Ascending aorta (tissue), 2 donors: ENCODE measurements around the gene NLRP3. TPM values are rescaled to one million over a fixed set of nuclear protein-coding genes. Genes with fewer than 3 reads are reported as not detected.
A peak's percentile ranks its signal among the peaks of the same experiment; 100 is the strongest.
"Not testable (repeated sequence)": the region's sequence is repeated elsewhere in the genome, so short reads cannot be mapped to it uniquely, and the experiment has no call there.

Source experiments
- DNase-seq, 2 donors: peaks; one replicate each; pipeline ENCODE4 v3.0.0-alpha.2; 2019; ENCODE audit warnings: low spot score in 2 of 2
- H3K27ac ChIP-seq, 2 donors: fragments of 200-600 bp; sonication (generic); one replicate each; pipeline ENCODE4 v1.5.1; 2016 to 2017; ENCODE audit warnings: mild to moderate bottlenecking in 1 of 2
- H3K27me3 ChIP-seq: fragments of 200-600 bp; sonication (generic); one replicate; pipeline ENCODE4 v1.5.1; 2017
- H3K36me3 ChIP-seq, 2 donors: fragments of 200-600 bp; sonication (generic); one replicate each; pipeline ENCODE4 v1.5.1; 2016
- H3K4me1 ChIP-seq, 2 donors: fragments of 200-600 bp; sonication (generic); one replicate each; pipeline ENCODE4 v1.5.1; 2016 to 2017; ENCODE audit warnings: mild to moderate bottlenecking in 1 of 2
- H3K4me3 ChIP-seq, 2 donors: fragments of 200-600 bp; sonication (generic); one replicate each; pipeline ENCODE4 v1.5.1; 2016 to 2017; ENCODE audit warnings: mild to moderate bottlenecking in 1 of 2
- H3K9me3 ChIP-seq, 2 donors: fragments of 200-600 bp; sonication (generic); one replicate each; pipeline ENCODE4 v1.5.1; 2016
- intact Hi-C: fragments of 100-400 bp; cut with DNase I; formaldehyde crosslinking; loops from one replicate; pipeline ENCODE4 v1.15.1; 2023
- total RNA-seq: library from RNA; depleted of rRNA; stranded (reverse); fragments of >200 nt; gene quantifications from one replicate; pipeline ENCODE4 v1.1.0, GENCODE V29; 2016
- TF ChIP-seq, protein P1 (sequence below), 3 experiments: fragments of 200-600 bp in 2 of 3; fragments of 450-650 bp in 1 of 3; sonication (generic) in 2 of 3; IDR thresholded peaks; one replicate each; pipeline ENCODE4 v1.5.1; 2016 to 2019; ENCODE audit warnings: antibody characterized with exemption in 3 of 3, mild to moderate bottlenecking in 1 of 3, moderate library complexity in 1 of 3

The NLRP3 gene
- total RNA-seq = 0.11 TPM

DNA sequence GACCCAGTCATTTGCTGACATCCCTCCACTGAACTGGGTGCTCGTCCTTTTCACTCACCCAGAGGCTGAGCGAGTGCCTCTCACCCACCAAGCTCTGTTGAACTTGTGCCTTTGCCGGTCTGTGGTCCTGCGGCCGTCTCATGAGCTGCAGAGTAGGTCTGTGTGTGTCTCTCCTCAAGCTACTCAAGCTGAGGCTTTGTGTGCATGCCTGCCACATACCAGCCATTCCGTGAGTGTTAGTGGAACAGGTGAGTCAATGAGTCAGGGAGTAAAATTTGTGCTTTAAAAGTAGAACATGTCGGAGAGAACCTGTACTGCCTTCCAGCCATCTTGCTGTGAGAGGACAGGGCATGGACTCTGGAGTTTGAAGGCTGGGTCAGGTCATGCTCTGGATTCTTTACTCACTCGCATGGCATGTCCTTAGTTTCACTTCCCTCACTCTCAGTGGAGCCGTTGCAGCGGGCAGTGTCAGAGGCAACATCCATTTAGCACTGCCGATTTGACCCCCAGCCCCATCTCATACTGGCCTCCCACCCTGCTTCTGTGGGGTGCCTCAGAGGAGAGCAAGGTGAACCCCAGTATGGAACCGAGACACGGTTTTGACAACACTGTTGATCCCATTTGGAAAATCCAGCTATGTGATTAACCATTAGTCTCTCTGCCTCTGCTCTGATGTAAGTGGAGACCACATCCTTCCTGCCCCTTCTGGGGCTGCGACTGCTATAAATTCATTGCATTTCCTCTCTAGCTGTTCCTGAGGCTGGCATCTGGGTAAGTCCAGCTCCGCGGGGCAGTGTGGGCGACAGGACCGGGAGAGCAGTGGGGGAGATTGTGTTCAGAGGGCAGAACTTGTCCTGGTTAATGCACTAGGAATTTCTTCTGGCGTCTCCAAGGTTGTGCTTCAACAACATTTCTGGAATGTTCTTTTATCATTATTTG is at the start of gene NLRP3:
Gene NLRP3, plus strand, starts transcription at position 751 of the 939 bp plus-strand sequence. CDS start 2,628 bp downstream, outside the sequence.
- Histone ChIP-seq H3K9me3 (no peaks in the 10 kb centered on the region), H3K27ac (no peak within 1 kb of the TSS), H3K27me3 (no peaks in the 10 kb centered on the region), H3K4me1 (no peaks in the 10 kb centered on the region), H3K4me3 (peak within 1 kb of the TSS; percentile 33 to 50), H3K36me3 (no peaks in the 10 kb centered on the region)
- intact Hi-C loops = no loop called here
- TF ChIP-seq, protein P1, sequence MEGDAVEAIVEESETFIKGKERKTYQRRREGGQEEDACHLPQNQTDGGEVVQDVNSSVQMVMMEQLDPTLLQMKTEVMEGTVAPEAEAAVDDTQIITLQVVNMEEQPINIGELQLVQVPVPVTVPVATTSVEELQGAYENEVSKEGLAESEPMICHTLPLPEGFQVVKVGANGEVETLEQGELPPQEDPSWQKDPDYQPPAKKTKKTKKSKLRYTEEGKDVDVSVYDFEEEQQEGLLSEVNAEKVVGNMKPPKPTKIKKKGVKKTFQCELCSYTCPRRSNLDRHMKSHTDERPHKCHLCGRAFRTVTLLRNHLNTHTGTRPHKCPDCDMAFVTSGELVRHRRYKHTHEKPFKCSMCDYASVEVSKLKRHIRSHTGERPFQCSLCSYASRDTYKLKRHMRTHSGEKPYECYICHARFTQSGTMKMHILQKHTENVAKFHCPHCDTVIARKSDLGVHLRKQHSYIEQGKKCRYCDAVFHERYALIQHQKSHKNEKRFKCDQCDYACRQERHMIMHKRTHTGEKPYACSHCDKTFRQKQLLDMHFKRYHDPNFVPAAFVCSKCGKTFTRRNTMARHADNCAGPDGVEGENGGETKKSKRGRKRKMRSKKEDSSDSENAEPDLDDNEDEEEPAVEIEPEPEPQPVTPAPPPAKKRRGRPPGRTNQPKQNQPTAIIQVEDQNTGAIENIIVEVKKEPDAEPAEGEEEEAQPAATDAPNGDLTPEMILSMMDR (IDR thresholded peaks at IDR 0.05) = no peak
- no peak for DNase-seq

DNA sequence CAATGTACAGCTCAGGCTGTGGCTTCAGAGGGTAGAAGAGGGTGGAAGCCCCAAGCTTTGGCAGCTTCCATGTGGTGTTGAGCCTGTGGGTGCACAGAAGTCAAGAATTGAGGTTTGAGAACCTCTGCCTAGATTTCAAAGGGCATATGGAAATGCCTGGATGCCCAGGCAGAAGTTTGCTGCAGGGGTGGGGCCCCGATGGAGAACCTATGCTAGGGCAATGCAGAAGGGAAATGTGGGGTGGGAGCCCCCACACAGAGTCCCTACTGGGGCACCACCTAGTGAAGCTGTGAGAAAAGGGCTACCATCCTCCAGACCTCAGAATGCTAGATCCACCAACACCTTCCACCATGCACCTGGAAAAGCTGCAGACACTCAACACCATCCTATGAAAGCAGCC is 49.6 kb upstream of the NLRP3 start:
- H3K9me3 ChIP-seq, H3K27me3 ChIP-seq, H3K36me3 ChIP-seq, intact Hi-C loops, H3K4me1 ChIP-seq, H3K27ac ChIP-seq, DNase-seq, H3K4me3 ChIP-seq: not testable (repeated sequence)

DNA sequence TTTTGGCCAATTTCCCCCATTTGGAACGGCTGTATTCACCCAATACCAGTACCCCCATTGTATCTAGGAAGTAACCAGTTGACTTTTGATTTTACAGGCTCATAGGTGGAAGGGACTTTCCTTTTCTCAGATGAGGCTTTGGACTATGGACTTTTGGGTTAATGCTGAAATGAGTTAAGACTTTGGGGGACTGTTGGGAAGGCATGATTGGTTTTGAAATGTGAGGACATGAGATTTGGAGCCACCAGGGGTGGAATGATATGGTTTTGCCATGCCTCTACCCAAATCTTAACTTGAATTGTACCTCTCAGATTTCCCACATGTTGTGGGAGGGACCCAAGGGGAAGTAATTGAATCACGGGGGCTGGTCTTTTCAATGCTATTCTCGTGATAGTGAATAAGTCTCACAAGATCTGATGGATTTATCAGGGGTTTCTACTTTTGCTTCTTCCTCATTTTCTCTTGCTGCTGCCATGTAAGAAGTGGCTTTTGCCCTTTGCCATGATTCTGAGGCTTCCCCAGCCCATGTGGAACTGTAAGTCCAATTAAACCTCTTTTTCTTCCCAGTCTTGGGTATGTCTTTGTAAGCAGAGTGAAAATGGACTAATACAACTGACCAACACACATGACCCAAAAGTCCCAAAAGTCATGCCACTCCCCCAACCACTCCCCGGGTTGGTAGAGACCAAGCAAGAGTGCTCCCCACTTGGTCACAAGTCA is 48.9 kb upstream of the NLRP3 start:
- intact Hi-C loops = no loop called here
- Histone ChIP-seq H3K4me1 (no peaks in the 10 kb centered on the region), H3K27me3 (no peaks in the 10 kb centered on the region), H3K4me3 (no peak overlapping the region), H3K36me3 (no peaks in the 10 kb centered on the region), H3K27ac (no peak overlapping the region), H3K9me3 (no peaks in the 10 kb centered on the region)
- DNase-seq = no peak
- TF ChIP-seq, protein P1 (IDR thresholded peaks at IDR 0.05) = no peak

DNA sequence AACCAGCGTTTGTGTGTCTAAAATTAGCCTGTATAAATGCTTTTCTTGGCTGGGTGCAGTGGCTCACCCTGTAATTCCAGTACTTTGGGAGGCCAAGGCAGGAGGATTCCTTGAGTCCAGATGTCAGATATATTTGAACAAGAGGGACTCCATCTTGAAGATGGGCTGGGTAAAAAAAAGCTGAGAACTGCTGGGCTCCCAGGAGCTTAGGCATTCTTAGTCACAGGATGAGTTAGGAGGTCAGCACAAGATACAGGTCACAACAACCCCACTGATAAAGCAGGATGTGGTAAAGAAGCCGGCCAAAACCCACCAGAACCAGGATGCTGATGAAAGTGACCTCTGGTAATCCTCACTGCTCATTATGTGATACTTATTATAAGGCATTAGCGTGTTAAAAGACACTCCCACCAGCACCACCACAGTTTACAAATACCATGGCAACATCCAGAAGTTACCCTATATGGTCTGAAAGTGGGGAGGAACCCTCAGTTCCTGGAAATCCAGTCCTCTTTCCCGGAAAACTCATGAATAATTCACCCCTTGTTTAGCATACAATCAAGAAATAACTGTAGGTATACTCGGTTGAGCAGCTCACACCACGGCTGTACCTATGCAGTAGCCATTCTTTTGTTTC is 48.1 kb upstream of the NLRP3 start:
- Histone ChIP-seq H3K36me3 (no peaks in the 10 kb centered on the region), H3K4me3 (no peak overlapping the region), H3K27me3 (no peaks in the 10 kb centered on the region), H3K9me3 (no peaks in the 10 kb centered on the region), H3K4me1 (no peaks in the 10 kb centered on the region), H3K27ac (no peak overlapping the region)
- DNase-seq = no peak
- intact Hi-C loops = no loop called here
- TF ChIP-seq, protein P1 (IDR thresholded peaks at IDR 0.05) = no peak

DNA sequence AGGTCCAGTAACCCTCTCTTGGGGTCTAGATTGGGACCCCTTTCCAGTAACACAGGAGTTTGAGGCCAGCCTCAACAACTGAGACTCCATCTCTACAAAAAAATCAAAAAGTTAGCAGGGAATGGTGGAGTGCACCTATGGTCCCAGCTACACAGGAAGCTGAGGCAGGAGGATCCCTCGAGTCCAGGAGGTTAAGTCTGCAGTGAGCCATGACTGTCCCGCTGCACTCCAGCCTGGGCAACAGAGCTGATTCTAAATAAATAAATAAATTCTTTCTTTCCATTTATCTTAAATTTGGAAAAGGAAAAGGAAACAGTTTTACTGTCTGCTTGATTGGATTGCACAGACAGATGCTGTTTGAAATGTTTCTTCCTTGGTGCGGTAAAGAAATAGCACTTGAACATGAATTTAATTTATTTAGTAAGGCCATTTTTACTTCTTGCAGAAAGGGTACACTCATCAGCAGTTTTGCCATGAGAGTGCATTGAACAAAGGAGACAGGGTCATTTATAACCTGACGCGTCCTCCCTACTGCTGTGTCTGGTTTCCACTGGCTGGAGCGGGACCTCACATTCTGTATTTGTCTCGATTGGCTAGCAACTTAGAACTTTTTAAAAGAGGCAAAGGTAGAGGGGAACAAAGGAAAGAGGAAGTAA is 47.4 kb upstream of the NLRP3 start:
- DNase-seq = no peak

More for the DNA sequence above, 47.4 kb upstream of the NLRP3 start:
- H3K36me3 ChIP-seq = no peaks in the 10 kb centered on the region
- intact Hi-C loops = no loop called here
- H3K4me1 ChIP-seq = no peaks in the 10 kb centered on the region
- TF ChIP-seq, protein P1 (IDR thresholded peaks at IDR 0.05) = no peak
- no peak overlapping the region for H3K27ac ChIP-seq
- no peak overlapping the region for H3K4me3 ChIP-seq
- H3K9me3 ChIP-seq = no peaks in the 10 kb centered on the region
- H3K27me3 ChIP-seq = no peaks in the 10 kb centered on the region
